Measurements from ENCODE around the gene YLPM1.

The YLPM1 gene

GRCh38 chr14:74792249-74793039 lies 29.3 kb downstream of the YLPM1 start:
- no peak for DNase-seq

DNA sequence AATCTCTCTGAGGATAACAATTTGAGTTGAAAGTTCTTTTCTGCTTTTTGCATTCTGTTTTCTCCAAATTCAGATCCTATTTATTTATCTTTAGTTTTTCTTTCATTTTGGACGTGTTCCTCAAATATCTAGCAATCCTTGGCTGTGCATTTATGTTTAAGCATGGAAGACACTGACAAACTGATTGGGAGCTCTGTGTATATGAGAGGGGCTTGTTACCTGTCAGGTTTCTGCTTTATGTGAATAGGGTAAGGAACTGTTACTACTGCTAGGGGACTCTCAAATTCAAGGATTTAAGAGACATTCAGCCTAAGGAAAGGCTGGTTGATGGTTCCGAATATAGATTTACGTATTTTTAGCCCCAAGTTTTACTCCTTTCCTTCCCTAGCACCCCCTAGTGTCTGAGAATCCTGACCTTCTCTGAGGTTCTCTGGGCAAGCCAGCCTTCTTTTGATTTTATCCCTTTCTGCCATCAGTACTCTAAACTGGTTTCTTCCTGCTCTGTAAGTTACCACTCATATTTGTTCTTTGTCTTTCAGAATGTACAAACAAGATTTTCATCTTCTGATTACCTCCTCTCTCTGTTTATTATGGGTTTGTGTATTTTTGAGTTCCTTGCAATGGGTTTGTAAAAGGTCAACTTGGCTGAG lies 30.5 kb downstream of the YLPM1 start:
- DNase-seq = no peak

GRCh38 chr14:74794947-74795346 lies 31.8 kb downstream of the YLPM1 start:
- DNase-seq = no peak

- DNase-seq = no peak
Observed at GRCh38 chr14:74799765-74800164, 36.6 kb downstream of the YLPM1 start.

DNA sequence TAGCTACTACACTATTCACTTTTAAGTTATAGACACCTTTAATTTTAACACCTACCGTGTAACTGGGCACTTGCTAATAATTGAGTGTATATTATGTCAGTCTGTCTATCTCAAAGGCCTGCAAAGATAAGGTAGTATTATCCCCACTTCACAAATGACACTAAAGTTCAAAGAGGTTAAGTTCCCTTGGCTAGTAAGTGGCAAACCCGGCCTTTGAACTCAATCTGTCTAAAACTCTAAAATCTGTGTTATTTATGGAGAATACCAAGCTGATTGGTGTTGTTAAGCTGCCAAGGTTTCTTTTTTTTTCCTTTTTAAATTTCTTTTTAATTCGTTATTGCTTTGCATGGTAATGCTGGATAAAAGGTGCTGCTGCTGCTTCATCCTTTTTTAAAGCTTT lies 37.7 kb downstream of the YLPM1 start:
- no peak for DNase-seq

- DNase-seq = no peak
Observed at GRCh38 chr14:74801396-74801795, 38.3 kb downstream of the YLPM1 start.

- DNase-seq = no peak
Observed at GRCh38 chr14:74804219-74804825, 41.2 kb downstream of the YLPM1 start.

DNA sequence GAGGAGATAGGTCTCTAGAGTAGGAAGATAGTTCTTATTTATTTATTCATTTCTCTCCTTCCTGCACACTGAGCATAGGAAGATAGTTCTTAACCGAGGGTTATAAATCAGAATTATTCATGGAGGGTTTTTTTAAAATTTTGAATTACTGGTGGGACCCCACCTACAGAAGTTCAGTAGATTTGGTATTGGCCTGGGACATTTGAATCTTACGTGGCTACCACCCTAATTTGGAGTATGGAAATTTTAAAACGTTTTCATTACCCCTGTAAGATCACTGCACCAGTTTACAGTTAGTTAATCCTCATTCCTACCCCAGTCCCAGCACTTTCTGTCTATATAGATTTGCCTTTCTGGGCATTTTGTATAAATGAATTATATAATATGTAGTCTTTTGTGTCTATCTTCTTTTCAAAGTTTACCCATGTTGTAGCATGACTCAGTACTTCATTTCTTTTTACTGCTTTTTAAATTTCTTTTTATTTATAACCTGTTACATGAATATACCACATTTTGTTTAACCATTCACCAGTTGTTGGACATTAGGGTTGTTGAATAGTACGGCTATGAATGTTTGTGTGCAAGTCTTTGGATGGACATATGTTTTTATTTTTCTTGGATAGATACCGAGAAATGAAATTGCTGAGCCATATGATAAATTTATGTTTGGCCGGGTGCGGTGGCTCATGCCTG lies 44.9 kb downstream of the YLPM1 start:
- no peak for DNase-seq

- no peak for DNase-seq
Observed at GRCh38 chr14:74816124-74816523, 53.0 kb downstream of the YLPM1 start.

GRCh38 chr14:74820288-74820687 lies 57.2 kb downstream of the YLPM1 start:
- no peak for DNase-seq

- no peak for DNase-seq
Observed at GRCh38 chr14:74821267-74821915, 58.3 kb downstream of the YLPM1 start.

DNA sequence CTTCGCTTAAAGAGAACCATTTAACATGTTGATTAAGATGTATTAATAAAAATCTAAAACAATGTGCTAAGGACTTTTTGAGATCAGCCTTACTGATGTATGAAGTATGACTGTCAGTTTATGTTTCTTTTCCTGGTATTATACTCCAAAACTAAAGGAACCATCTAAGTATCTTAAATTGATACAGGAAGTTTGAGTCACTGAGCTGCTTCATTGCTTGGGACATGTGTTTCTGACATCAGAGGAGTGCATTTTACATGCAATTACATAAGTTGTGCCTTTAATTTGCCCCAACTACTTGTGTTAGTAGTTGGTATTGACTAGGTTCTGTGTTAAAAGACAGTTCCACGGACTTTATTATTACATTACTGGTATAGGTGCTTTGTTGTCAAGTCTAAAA lies 61.9 kb downstream of the YLPM1 start:
- no peak for DNase-seq

GRCh38 chr14:74826574-74826973 lies 63.5 kb downstream of the YLPM1 start:
- no peak for DNase-seq

- no peak for DNase-seq
Observed at GRCh38 chr14:74829251-74829650, 66.1 kb downstream of the YLPM1 start.

DNA sequence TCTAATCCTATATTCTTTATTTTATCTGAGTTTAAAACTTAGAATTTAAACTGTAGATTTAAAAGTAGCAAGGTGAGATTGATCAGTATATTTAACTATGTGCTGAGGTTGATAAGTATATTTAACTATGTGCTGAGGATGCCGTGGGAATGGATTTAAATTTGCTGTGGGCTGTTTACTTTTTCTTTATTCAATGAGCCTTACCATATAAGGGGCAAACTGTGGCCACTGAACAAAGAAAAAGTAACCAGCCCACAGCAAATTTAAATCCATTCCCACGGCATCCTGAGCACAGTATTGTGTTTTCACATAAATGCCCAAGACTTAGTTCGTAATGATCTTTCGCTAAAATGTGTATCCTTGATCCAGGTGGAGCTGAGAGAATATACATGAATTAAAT lies 69.7 kb downstream of the YLPM1 start:
- DNase-seq = no peak

GRCh38 chr14:74834692-74835392 lies 71.7 kb downstream of the YLPM1 start:
- DNase-seq = no peak

- DNase-seq = no peak
Observed at GRCh38 chr14:74835645-74836250, 72.6 kb downstream of the YLPM1 start.

DNA sequence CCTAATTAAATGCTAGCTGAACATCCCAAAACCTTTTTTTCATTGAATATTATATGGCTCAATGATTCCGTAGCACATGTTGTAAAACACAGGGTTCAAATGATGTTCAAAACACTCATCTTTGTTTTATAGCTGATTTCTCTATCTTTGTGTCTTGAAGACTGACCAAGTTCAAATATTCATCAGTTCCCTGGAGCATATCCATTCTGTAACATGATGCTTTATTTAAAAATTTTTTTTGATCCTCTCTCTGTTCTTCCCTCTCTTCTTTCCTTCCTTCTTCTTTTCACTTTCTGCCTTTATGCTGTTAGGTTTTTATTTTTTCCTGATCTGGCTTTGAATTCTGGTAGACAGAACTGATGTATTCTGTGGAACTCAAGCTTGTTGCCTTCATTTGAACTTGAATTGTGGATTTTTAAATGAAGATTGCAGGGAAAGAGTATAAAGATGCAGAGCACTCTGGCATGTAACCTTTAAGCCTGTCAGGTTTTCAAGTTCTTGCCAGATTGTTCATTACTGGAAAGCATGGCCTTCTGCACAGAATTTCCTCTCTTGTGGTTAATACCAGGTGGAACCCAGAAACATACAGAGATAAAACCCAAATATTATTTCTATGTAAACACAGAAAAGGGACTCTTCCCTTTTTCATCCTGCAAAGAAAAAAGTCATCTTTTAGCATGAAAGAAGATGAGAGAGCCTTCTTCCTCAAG lies 73.3 kb downstream of the YLPM1 start:
- DNase-seq = no peak

DNA sequence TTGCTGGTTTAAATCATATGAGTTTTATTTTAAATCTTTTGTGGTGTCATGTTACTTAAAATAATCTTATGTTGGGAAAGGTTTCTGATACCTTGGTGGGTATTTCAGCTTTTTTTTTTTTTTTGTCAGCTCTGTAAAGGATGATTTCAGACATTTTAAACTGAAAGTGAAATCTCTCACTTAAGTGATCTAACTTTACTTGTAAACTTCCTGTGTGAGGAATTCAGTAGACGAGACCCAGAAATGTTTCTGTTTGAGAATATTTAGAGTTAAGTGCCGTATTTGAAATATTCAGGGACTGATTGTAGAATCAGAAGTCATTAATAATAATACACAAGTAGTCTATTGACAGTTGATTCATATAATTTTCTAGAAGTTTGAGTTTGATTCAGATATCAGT lies 75.0 kb downstream of the YLPM1 start:
- DNase-seq = no peak

GRCh38 chr14:74840603-74841030 lies 77.5 kb downstream of the YLPM1 start:
- DNase-seq = no peak
